HG03095 (cell line): Measurements from ENCODE around the gene EMP2.

Experiments
- ATAC-seq: cut with Tn5 transposase; IDR thresholded peaks from one replicate; pipeline ENCODE4 v1.9.1; 2021; ENCODE audit warnings: moderate library complexity; ENCODE audit not compliant: unreplicated experiment

The EMP2 gene

DNA sequence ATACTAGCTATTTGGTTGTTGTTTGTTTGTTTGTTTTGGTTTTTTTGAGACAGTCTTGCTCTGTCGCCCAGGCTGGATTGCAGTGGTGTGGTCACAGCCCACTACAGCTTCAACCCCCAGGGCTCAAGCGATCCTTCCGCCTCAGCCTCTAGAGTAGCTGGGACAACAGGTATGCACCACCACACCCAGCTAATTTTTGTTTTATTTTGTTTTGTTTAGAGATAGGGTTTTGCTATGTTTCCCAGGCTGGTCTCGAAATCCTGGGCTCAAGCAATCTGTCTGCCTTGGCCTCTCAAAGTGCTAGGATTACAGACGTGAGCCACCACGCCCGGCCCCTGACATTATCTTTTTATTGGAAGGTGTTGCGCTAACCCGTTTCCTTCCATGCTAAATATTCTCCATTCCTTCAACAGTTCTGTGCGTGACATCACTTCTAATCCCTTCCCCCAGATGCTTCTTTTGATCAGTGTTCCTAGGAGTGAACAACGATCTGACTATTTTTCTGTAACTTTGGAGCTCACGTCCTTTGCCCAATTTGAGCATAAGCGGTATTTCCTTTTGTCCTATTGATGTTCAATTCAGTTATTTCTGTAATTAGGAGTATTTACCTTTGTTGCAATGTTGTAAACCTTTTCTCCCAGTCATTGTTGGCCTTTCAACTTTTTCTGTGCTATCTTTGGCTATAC, 30.2 kb upstream of the EMP2 start:
- ATAC-seq, result no peak

DNA sequence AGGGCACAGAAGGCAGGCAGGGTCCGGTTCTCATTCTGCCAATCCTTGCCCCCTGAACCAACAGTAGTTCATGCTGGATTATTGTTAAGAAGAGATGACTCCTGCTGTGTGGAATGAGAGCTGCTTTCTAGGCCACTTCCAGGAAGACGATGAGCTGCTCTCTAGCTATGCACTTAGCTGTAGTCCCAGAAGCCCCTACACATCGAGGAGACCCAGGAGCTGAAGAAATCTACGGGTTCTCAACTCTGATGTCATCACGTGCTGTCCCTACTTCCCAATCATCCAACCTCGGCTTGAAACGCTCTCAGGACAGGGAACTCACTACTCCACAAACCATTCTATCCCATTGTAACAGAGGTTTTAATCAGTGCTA, 29.0 kb upstream of the EMP2 start:
- ATAC-seq, result no peak

DNA sequence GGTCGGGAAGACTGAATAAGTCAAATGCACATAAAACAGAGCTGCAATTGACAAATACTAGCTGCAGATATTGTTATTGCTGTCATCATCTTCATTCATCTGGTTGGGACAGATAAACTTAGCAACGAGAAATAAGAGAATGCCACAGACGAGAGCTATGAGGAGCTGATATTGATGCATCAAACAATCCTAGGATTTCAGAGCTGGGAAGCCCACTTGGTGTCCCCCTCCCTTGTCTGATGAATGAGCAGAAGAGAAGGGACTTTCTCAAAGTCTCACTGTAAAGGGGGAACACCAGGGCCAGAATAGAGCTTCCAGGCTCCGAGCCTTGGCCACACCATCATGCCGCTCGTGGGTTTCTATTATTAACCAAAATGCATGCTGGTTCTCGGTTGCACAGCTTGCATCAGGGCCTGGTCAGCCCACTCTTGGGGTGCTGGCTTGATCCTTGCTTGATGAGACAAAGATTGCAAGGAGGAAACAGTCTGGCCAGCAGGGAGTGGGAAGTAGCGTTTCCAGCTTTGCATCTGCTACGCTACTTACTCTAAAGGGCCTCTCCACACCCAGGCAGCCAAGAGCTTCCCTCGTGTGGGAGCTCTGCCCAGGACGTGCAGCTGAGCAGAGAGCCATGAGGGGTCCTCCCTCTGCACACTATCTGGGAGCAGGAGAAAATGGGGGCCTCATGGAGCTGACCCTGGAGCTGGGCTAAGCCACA, 28.4 kb upstream of the EMP2 start:
- no peak for ATAC-seq

DNA sequence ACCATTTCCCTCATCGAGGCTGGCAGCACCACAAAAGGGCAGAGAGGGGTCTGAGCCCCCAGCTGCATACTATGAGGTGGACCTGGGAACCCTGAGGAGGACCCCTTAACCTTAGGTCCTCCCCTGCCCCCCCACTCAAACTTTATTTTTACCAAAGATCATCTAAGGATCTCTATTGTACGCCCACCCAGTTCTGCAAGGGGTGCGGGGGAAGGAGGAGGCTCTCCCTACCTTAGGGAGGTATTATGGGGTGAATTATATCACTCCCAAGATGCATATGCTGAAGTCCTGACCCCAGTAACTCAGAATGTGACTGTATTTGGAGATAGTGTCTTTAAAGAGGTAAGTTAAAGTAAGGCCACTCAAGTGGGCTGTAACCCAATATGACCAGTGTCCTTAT, 26.8 kb upstream of the EMP2 start:
- no peak for ATAC-seq

DNA sequence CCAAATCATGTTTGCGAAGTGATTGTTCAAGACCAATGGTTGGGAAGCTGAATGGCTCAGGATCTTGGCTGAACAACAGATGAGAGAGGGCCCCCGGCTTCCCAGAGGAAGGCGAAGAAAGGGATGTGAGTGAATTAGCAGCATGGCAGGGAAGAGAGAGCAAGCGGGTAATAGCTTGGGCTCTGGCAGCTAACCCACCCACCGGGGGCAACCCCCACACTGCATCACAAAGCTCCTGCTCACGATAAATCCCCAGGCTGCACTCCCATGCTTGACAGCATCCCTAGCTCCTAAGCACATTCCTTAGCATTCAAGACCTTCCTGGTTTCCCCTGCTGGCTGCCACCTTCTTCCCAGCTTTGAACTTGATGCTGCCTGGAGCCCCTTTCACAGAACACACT, 26.2 kb upstream of the EMP2 start:
- ATAC-seq, result no peak

DNA sequence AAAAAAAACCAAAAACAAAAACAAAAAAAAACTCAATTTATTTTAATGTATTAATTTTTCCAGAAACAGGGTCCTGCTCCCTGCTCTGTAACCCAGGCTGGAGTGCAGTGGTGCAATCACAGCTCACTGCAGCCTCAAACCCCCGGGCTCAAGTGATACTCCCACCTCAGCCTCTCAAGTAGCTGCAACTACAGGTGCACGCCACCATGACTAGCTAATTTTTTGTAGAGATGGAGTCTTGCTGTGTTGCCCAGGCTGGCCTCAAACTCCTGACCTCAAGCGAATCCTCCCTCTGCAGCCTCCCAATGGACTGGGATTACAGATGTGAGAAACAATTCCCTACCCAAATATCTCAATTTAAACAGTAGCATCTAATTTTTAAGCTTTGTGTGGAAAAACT, 25.2 kb upstream of the EMP2 start:
- no peak for ATAC-seq

DNA sequence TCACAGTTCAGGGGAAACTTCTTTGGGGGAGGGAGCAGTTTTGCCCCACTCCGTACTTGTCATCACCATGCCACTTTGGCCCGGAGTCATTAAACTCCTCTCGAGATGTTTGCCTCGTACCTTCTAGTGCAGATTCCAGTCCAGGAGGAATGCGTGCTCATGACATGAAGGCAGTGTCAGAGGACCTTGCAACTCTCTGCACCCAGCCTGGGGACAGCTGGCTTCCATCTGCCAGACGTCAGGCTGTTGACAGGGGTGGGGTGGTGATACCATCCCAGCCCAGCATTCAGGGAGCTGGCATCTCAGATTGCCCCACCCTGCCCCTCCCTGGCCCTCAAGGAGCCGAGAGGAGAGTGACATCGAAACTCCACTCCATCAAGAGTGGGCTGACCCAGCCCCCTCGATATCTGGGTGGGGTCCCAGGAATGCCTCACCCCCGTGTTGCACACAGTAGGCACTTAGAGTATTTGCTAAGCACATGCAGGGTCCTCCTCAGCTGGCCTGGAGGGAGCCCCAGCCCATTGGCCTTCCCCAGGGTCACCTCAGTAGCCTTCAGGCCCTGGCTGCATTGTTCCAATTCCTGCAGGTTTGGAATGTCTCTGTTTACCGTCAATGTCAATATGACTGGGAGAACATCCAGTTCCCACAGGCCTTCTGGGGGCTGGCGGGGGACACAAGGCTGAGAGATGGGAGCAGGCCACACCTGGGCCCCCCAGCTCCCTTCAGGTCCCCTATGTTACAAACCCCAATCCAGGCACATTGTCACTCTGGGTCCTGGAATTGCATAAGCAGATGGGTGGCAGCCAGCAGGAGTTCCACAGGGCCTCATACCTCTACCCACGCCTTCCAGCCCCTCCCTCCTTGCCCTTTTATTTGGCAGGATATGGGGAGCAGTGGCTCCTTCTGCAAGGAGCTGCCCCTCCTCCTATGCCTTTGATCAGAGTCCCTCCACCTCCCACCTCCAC, 21.3 kb upstream of the EMP2 start:
- ATAC-seq, result no peak

DNA sequence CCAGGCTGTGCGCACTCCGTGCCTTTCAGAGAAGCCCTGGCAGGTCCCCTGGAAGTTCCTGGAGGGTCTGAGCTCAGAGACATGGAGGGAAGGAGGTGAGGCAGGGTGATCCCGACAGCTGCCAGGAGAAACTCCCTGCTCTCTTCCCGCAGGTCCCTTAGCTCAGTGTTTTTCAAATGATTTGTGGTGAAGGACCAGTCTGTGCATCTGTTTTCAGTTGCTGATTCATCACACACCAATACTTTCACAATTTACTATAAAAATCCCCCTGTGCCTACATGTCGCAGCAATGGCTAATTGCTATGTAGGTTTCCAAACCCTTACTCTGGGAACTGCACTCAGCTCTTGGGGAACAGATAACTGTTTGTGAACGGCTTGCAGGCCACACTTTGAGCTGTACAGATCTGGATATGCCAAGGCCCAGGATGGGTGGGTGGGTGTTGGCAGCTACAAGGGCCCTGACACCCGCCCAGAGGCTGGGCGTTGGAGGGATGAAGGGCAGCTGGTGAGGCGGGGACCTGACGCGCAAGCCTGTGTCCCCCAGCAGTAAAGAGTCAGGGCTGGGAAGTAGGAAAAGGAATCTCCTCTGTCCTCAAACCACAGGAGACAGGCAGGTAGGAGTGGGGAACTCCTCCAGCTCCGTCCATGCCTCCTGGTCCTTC, 20.5 kb upstream of the EMP2 start:
- no peak for ATAC-seq

DNA sequence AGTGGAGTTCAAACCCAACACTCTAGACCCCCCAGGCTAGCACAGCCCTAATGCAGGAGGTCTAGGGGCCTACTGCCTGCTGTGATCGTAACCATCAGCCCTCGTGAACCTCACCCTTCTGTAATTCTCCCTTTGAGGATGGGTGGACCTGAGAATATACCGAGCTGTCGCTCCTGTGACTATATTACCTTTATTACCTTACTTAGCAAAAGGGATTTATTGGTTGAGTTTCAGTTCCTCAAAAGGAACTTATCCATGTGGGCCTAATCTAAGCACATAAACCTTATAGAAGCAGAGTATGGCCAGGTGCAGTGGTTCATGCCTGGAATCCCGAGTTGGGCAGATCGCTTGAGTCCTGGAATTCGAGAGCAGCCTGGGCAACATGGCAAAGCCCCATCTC, 19.2 kb upstream of the EMP2 start:
- ATAC-seq, result no peak

DNA sequence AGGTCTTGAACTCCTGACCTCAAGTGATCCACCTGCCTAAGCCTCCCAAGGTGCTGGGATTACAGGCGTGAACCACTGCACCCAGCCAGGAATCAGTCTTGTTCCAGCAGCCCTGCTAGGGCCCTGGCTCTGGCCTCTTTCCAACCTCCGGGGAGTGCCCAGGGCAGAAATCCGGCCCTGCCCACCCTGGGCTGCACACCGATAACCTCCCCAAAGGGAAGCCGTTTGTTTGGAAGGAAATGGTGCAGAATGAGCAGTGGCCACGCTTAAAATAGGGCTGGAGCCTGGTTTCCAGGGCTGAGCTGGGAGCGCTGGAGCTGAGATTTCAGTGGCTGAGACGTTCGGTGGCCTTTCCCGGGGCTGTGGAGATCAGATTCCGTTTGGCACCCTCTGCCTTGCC, 17.8 kb upstream of the EMP2 start:
- no peak for ATAC-seq

DNA sequence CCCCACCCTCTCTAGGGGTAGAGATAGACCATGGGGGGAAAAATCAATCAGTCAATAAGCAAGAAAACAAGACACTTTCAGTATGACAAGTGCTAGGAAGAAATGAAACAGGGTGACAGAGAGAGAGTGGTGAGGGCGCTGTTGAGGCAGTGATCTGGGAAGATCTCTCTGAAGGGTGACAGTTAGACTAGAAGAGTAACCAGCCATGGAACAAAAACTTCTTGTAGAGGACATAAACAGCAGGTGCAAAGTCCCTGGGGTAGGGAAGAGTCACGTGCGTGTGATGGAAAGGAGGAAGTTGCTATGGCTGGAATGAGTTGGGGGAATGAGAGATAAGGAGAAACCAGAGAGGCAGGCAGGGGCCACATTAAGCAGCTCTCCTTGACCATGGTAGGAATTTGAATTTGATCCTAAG, 16.8 kb upstream of the EMP2 start:
- no peak for ATAC-seq

DNA sequence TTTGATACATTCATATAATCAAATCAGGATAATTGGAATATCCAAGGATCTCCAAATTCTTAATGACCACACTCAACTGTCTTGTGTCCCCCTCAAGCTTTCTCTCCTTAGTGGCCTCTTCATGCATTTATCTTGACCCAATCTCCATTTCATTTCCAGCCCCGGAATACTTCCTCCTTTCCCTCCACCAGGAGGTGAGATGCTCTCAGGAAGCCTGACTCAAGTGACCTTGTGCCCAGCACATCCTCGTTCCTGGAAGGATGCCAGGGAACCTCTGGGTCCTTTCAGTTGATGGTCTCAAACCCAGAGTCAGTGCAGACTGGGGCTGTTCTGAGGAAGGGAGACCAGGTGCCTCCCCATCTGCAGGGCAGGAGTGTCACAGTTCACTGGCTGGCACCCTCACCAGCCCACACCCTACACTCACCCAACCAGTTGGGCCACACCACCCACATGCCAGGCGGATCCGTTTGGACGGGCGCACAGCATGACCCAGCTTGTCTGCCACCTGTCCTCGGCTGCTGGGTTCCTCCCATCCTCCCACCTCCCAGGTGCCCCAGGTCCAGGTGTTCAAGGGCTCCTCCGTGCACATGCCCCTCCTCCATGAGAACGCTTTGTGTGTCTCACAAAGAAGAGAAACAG, 14.0 kb upstream of the EMP2 start:
- ATAC-seq, result no peak

DNA sequence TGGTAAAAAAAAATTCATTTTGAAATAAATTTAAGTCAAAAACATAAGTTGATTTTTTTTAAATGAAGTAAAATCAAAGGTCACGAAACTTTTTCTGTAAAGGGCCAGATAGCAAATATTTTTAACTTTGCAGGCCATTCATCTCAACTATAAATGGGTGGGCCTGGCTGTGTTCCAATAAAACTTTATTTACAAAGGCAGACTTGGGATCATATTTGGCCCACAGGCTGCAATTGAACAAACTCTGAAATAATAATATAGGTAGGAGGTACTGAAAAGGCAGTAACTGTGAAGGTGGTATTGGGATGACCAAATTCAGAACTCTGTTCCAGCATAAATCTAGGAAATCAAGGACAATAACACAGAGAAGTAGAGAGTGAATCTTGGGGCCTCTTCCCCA, 12.2 kb upstream of the EMP2 start:
- ATAC-seq, result no peak

DNA sequence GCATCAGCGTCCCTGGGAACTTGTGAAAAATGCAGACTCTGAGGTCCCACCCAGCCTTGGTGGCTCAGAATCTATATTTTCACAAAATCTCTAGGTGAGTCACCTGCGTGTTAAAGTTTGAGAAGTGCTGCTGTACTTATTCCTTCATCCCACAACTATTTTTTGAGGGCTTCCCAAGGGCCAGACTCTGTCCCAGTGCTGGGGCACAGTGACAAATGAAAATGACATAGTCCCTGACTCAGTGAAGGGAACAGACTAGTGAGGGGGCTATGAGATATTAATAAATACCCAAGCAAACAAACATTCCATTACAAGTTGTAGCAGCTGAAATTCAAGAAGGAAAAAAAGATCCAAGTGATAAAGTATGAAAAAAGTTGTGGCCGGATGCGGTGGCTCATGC, 9.9 kb upstream of the EMP2 start:
- no peak for ATAC-seq

DNA sequence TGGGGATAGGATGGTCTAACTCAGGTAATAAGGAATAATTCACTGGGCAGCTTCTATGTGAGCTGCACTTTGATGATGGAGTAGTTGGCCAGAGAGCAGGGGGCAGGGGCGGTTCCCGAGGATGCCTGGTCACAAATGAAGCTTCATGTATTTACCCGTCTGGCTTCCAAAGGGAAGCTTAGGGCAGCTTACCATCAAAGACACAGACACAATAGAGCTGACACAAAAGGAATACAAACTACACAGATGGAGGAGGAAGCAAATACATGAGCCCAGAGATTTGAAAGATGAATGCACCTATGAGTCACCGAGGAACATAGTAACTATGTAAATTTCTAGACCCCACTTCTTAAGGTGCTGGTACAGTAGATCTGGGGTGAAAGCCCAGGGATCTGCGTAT, 8.7 kb upstream of the EMP2 start:
- no peak for ATAC-seq

DNA sequence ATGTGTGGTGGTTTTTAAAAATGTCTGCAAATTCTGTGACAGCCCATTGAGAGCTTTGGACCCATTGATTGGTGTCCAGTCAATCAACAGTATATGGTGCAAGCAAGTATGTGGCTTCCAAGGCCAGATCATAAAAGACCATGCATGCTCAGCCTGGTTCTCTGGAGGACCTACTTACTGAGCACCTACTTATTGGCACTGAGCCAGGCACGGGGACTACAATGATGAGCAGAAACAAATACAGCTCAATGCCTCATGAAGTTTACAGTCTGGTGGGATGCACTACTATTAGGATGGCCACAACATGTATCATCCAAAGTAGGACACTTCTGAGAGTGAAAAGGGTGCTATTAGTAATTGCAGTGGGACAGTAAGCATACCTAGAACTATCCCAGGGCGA, 7.2 kb upstream of the EMP2 start:
- no peak for ATAC-seq

DNA sequence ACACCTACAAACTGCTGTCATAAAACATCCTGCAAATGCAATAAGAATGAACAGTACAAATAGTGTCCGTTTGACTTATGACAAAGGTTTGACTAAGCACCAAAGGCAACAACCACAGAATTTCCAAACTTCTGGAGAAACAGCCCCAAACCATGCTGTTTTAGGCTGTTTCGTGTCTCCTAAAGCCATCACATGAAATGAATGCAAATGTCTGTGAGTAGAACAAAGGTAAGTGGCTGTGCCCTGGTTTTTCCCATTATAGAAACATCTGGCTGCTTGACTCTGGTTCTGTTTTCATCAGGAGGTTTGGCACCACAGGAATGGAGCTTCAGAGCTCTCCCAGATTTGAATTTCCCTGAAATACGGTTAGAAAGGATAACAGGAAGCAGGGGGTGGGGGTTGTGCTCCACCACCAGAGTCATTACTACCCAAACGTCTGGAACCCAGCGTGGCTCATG, 4.6 kb upstream of the EMP2 start:
- no peak for ATAC-seq

DNA sequence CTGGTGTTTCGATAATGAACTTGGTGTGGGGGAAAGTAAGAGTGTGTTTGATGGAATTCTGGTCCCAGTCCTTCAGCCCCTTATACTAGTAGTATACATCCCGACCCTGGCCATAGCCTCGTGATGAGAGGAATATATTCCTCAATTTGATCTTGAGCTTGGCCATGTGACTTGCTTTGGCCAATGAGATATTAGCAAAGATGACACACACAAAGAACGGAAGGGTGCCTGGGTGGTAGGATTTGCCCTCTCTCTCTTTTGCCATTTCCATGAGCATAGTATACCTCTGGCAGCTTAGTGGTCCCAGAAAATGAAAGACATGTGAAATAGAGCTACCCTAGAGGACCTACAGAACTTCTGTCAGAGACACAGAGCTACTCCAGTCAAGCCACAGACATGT, 2.9 kb upstream of the EMP2 start:
- ATAC-seq, result no peak

DNA sequence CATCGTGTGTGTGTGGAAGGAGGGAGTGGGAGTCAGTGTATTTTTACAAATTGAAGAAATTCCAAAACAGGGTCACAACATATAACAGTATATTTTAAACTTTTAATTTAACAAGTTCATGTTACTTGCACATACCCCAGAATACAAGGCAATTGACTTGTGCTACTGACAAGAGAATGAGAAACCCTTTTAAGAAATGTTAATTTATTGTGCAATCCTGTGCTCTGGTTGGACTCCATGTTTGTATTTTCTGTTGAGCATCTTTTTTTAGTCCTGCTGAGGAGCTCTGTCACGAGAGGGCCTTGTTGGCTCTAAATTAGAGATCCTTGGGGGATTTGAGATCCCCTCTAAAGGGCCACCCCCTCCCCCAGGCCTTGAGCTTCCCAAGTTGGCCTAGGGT, 1.1 kb upstream of the EMP2 start:
- ATAC-seq, result no peak

DNA sequence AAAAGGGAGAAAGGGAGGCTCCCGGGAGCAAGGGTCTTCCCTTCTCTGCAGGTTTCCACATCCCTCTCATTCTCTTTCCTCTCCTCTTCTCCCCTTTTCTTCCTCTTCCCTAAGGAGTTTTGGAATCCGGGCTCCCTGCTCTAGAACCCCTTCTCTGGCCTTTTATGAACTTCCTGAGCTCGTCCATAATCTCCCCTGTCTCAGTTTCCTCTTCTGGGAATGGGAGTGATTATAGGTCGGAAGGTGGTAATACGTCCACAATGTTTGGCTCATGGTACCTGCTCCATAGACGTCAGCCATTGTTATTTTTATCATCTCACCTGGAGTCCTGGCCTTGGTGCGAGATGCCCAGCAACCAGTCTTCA, 467 bp upstream of the EMP2 start:
- ATAC-seq, result no peak

DNA sequence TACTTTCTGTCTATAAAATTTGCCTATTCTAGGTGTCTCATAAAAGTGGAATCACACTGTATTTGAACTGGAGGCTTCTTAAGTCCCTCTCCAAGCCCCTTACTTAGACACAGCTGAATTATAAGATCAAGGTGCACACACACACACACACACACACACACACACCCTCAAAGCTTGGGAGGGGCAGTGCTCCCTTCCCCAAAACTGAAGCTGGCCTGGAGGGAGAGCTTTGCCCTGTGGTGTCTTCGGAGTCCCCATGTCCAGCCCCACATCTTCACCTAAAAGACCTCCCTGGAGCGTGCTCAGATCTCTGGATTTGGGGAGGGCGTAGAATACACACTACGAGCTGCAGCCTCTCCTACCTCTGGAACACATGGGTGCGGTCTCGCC, 828 bp downstream of the EMP2 start:
- ATAC-seq, result no peak
